ENCODE data around the gene OR2Y1.
"Not testable (repeated sequence)": the region's sequence is repeated elsewhere in the genome, so short reads cannot be mapped to it uniquely, and the experiment has no call there.

The OR2Y1 gene, protein sequence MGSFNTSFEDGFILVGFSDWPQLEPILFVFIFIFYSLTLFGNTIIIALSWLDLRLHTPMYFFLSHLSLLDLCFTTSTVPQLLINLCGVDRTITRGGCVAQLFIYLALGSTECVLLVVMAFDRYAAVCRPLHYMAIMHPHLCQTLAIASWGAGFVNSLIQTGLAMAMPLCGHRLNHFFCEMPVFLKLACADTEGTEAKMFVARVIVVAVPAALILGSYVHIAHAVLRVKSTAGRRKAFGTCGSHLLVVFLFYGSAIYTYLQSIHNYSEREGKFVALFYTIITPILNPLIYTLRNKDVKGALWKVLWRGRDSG

DNA sequence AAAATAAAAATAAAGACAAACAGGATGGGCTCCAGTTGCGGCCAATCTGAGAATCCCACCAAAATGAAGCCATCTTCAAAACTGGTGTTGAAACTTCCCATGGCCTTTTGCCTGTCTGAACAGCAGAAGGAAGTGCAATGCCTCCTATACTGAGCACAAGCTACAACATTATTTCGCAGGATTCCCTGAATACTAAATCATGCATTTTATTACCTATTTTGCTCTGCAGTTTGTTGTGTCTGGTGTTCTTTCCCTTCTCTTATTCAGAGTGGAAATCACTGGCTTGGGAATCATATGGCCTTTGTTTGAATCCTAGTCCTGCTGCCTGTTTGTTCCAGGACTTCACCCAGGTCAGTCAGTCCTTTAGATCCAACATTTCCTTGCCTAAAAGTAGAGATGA lies at the start of gene OR2Y1:
Gene OR2Y1, minus strand, starts transcription at position 101 of the 400 bp plus-strand sequence. Its CDS starts 0 bp downstream, at position 101.
- DNase-seq (ENCODE audit: low spot score) = no peak

DNA sequence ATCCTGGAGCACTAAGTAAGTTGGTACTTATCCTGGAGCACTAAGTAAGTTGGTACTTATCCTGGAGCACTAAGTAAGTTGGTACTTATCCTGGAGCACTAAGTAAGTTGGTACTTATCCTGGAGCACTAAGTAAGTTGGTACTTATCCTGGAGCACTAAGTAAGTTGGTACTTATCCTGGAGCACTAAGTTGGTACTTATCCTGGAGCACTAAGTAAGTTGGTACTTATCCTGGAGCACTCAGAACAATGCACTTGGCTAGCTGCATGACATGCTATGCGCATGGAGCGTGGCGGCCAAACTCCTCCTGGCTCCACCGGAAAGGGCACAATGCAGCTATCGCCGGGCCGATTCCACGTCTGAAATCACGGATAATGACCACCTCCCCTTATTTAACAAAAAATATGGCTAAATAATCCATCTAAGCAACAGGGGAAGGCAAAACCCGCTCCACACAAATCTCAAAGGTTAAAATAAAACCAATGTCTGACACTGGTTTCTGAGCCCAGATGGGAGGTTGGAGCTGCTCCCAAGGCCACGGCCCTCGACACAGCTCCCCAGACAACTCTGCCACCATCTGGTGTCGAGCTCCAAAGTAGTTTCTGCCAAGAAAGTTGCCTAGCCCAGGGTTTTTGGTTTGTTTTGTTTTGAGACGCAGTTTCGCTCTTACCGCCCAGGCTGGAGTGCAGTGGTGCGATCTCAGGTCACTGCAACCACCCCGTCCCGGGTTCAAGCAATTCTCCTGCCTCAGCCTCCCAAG lies 49.0 kb upstream of the OR2Y1 start:
- not testable (repeated sequence) for DNase-seq (ENCODE audit: low spot score)

DNA sequence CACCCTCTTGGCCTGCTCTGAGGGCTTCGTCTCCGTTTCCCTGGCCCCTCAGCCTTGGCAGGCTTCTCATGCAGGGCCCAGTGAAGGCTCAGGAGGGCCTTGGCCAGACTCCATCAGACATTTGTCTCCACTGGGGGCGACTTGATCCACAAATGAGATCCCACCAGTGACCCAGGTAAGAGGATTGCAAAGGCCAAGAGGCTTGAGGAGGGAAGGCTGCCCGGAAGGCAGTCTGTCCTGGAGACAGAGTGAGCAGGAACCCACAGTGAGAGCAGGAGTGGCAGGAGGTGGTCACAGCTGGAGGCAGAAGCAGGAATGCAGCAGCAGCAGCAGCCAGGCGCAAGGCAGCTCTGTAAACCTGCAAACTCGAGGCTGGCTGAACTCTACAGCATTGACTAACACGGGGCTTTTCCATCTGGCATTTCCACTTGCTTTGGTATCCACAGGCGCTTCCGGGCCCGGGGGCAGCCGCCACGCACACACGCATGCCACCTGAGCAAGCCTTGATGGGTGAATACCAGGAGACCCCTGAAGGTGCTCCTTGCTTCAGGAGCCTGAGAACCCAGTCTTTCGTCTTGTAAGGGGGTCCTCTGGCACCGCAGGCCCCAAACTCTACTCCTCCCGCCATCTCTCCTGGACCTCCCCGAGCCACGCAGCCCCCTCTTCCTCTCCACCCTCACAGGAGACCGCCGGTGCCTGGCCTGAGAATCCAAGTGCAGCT lies 48.0 kb upstream of the OR2Y1 start:
- DNase-seq (ENCODE audit: low spot score) = no peak

DNA sequence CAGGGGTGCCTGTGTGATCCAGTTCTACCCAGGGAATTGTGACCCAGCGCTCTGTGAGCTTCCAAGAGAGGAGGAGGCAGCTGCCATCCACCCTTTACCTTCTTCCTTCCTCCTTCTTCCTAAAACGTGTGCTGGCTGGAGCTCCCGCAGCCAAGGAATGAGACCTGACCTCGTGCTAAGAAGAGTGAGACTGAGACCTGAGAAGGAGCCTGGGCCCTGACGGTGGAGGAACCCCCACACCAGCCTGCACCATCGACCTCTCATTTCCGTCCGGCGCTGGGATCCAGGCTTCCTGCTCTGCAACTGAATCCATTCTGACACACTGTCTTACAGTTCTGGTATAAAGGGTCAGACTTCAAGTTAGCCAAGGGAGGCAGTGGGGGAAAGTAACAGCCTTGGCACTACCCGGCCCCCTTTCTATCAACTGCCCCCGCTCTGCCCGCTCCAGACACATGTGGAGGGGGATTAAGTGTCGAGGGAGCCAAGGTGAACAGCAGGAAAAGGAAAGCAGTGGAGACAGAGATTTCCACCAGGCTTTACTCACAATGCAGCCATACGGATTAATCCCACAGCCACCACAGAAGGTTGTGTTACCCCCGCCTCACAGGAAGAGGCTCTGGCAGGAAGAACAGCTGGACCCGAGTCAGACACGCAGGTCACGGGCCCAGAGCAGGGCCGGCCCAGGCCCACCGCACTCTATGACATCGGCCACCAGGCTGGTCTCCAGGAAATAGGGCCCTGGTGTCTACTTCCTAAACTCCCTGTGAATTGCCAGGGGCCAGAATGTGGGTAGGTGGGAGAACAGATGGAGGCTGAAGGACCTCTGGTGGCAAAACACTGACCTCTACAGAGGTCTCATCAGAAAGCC lies 46.9 kb upstream of the OR2Y1 start:
- DNase-seq (ENCODE audit: low spot score) = no peak

DNA sequence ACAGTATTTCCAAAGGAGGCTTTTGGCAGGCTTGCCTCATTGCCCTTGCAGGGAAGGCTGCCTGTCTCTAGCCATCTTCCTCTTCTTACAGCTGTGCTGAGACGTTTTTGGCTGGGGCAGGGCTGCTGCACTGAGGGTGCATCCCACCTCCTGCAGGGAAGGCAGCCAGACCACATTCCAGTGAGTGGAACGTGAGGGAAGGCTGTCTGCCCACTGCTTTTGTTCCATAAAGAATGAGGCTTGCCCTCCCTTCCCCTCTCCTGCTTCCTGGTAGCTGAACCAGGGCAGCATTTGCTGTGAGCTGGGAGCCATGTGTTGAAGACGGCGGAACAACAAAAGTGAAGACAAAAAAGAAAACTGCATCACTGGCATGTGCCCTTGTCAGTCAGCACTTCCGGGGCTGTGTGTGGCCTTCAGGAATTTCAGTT lies 46.0 kb upstream of the OR2Y1 start:
- DNase-seq (ENCODE audit: low spot score) = no peak

DNA sequence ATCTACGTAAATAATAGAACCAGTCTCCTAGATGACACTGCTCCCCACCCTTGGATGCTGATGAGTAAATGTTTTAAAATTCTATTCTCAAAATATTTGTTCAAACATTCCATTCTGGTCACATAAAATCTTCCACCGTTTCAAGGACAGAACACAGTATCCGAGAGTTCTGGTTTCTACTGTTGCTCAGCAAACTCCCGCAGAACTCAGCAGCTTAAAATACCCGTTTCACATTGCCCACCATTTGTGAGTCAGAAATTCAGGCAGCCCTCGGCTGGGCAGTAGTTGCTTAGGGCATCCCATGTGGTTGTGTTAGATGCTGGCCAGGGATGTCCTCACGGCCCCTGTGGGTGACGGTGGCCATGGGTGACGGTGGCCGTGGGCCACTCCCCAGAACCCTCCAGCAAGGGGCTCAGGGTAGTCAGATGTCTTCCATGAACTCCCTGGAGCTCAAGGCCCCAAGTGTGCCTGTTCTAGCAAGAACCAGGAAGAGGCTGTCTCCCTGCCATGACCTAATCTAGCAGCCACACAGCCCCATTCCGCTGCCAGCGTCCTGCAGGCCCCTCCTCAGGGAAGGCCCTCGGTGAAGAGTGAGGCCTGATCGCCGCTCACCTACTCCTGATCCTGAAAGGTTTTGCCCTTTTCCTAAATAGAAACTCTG lies 45.4 kb upstream of the OR2Y1 start:
- DNase-seq (ENCODE audit: low spot score) = no peak

DNA sequence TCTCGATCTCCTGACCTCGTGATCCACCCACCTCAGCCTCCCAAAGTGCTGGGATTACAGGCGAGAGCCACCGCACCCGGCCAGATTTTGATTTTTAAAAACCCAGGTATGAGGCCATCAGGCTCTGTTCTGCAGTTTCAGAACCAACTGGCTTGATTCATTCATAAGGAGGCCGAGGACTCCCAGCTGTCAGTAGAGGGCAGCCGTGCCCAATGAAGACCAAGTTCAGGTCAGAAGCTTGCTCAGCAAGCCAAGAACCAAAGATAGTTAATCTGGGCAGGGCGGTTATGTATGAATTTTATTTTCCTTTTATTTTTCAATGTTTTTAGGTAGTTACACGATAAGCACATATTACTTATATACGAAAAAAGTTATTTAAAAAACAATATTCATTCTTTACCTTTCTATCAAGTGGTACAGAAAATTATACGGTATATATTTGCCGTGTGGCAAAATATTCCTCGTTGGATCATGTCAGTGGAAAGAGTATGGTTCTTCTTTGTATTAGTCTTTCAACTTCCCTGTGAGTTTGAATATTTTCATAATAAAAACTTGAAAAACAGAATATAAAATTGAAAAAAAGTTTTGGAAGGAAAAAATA lies 44.7 kb upstream of the OR2Y1 start:
- DNase-seq (ENCODE audit: low spot score) = peak; percentile 74

DNA sequence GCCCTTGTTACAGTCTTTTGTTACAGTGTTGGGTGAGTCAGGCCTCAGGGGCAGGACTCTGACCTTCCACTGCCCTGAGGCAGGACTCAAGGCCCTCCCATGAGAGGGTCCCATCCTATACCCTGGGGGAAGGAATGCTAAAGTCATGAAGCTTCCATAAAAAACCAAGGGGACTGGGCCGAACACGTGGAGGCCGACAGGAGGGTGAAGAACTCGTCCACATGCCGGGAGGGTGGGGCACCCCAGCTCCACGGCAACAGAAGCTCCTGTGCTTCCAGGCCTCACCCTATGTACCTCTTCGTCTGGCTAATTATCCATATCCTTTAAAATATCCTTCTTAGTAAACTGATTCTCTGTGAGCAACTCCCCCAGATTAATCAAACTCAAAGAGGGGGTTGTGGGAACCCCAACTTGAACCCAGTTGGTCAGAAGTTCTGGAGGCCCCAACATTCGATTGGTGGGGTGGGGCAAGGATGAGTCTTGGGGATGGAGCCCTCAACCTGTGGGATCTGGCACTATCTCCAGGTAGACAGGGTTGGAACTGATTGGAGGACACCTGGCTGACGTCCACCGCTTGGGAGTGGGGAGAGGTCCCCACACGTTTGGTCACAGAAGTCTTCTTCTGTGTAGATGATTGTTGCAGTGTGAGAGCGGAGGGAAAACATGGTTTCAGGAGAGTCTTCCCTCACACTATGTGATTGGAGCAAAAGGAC lies 43.6 kb upstream of the OR2Y1 start:
- DNase-seq (ENCODE audit: low spot score) = no peak

DNA sequence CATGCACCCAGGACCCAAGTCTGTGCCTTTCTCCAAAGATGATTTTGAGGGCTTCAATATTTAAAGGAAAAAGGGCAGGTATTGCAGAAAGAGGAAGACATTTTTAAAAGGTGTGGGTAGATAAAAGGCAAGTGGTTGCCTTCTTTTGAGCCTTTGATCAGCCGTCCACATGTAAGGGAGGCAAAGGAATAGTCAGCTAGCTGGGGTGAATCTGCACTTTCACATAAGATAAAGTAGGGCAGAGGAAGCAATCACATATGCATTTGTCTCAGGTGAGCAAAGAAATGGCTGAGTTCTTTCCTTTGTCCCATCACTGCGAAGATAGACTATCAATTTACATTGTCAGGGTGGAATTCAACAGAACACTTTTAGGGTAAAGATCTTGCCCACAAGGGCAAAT lies 42.9 kb upstream of the OR2Y1 start:
- DNase-seq (ENCODE audit: low spot score) = no peak

DNA sequence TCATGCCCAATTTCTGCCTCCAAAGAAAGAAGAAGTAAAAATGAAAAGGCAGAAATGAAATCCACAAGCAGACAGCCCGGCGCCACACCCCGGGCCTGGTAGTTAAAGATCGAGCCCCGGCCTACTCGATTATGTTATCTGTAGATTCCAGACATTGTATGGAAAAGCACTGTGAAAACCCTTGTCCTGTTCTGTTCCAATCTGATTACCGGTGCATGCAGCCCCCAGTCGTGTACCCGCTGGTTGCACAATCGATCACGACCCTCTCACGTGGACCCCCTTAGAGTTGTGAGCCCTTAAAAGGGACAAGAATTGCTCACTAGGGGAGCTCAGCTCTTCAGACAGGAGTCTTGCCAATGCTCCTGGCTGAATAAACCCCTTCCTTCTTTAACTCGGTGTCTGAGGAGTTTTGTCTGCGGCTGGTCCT lies 42.1 kb upstream of the OR2Y1 start:
- not testable (repeated sequence) for DNase-seq (ENCODE audit: low spot score)

DNA sequence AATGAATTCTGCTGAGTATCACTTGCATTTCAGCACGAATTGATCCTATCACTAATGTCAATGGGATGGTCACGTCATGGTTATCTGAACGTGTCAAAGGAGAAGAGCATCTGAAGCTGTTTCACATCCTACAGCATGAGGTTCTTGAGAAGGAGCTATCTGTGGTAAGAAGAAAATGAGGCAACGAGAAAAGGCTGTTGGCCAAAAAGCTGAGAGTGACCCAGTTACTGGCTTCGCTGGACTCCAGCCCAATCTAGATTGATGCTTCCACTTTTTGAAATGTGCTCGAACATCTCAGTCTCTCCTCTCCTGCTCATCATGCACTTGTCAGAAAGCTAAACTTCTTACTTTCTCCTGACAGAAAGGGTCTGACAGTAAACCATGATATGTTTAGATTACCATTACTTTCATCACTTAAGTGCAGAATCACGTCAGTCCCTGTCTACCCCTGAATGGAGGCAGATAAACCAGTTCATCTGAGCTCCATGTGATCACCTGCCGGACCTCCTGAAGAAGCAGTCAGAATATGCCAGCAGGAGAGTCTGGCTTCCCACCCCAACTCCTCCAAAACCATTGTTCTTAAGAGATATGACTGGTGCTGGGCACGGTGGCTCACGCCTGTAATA lies 40.2 kb upstream of the OR2Y1 start:
- DNase-seq (ENCODE audit: low spot score) = no peak

DNA sequence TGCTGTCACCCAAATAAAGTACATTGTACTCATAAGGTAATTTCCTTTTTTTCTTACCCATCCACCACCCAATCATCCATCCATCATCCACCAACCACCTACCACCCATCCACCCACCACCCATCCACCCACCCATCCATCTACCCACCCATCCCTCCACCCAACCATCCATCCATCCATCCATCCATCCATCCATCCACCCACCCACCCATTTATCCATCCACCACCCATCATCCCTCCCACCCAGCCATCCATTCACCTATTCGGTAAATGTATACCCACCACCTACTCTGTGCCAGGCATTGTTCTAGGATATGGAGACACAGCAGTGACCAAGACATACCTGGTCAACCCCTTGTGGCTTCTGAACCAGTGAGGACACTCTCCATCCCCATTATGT lies 37.6 kb upstream of the OR2Y1 start:
- DNase-seq (ENCODE audit: low spot score) = no peak

DNA sequence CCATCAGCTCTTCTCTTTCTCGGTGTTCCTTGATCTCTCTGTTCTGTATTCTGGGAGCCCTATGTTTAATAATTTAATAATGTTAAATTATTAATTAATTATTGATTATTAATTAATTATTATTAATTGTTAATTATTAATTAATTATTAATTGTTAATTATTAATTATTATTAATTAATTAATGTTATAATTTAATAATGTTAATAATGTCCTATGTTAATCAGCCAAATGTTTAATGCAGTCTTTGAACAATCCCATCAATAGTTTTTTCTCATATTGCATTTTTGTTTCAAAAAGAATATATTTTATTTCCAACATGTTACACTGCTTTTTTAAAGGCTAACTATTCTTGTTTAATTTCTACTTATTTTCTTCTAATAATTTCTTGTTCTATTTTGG lies 36.5 kb upstream of the OR2Y1 start:
- DNase-seq (ENCODE audit: low spot score) = no peak

DNA sequence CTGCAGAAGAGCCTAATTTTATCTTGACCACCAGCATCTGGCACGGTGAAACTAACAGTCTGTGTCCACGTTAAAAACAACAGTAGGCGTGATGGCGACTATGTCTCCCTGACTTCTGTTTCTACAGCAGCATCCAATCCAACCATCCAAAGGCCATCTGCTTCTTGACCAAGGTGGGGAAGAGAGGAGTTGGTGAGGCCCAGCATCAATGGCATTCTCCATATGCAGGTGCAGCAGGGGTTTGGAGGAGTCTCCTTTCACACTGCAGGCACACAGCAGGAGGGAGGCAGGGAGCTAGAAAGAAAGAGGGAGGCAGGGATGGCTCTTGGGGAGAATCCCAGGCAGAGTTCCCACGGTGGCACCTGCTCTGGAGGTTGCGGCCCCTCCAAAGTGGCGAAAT lies 35.8 kb upstream of the OR2Y1 start:
- DNase-seq (ENCODE audit: low spot score) = no peak

DNA sequence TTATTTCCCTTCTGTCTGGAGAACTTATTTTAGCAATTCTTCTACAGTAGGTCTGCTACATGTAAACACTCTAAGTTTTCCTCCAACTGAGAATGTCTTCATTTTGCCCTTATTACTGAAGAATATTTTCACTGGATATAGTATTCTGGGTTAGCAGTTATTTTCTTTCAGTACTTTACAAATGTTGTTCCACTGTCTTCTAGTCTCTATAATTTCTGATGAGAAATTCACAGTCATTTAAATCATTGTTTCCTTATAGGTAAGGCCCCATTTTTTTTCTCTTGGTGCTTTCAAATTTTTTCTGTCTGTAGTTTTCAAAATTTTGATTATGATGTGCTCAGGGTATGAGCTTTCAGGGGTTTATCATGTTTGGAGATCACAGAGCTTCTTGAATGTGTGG lies 32.0 kb upstream of the OR2Y1 start:
- DNase-seq (ENCODE audit: low spot score) = no peak

DNA sequence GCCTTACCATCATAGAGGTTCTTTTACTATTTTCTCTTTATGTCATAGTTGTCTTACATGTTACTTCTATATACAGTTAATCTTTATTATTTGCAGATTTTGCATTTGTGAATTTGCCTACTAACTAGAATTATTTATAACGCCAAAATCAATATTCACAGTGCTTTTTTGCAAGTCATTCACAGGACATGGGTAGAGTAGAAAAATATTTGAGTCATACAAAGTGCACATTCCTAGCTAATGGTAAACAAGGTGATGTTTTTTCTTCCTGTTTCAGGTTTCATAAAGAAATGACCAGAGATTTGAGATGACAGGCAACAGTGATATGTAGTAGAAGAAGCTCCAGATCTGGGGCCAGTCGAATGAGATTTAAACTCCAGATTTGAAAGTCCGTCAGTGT lies 30.0 kb upstream of the OR2Y1 start:
- DNase-seq (ENCODE audit: low spot score) = no peak

DNA sequence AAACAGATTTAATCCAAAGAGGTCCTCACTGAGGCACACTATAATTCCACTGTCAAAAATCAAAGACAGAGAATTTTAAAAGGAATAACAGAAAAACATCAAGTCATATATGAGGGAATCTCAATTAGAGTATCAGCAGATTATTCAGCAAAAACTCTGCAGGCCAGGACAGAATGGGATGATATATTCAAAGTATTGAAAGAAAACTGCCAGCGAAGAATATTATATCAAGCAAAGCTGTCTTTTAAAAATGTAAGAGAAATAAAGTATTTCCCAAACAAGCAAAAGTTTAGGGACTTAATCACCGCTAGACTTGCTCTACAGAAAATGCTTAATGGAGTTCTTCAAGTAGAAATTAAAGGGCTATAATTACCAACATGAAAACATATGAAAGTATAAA lies 15.7 kb upstream of the OR2Y1 start:
- no peak for DNase-seq (ENCODE audit: low spot score)

DNA sequence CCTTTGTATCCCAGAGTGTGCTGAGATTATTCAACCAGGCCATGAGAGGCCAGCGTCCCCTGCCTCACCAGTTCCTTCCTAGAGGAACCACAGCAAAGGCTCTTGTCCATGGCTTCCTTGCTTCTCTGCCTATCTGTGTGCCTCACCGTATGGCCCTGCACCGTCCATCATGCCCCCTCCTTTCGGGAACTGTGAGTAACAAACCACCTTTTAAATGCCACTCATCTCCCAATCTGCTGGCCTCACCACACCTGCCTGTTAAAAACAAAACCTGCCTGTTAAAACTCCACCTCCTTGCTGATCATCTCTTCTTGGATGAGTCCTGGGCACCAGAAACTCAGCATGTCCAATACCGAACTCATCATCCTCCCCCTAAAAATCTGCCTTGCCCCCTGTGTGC lies 4.4 kb upstream of the OR2Y1 start:
- no peak for DNase-seq (ENCODE audit: low spot score)

DNA sequence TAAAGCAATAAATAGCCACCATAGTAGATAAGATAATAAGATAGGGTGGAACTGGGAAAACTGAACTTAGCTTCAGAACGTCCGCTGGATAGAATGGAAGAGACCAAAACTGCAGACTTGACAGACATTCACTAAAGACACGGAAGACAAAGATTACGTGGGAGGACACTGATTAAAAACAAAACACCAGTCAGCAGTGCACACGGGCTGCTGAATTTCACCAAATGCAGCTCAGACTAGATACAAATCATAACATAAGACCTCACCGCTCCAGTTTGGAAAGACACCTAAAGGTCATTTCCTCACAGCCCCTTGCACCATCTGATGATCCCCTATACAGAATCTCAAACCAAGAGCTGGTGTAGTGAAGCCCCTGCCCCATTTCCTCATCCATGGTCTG lies 2.9 kb upstream of the OR2Y1 start:
- DNase-seq (ENCODE audit: low spot score) = no peak

DNA sequence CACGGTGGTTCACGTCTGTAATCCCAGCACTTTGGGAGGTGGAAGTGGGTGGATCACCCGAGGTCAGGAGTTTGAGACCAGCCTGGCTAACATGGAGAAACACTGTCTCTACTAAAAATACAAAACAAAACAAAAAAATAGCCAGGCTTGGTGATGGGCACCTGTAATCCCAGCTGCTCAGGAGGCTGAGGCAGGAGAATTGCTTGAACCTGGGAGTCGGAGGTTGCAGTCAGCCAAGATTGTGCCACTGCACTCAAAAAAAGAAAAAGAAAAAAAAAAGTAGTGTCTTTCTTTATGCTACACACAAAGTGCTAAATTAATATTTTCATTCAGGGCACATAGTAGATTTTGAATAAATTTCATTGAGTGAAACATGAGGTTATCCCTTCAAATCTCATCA lies 1.1 kb upstream of the OR2Y1 start:
- not testable (repeated sequence) for DNase-seq (ENCODE audit: low spot score)

Data from CD4-positive, alpha-beta T cell treated with Interleukin-6 at 100 ng/mL for 8 hours (primary cell).